NCI-H524 (cell line): ENCODE measurements around the gene DGCR8.

Source experiments
- DNase-seq, 2 experiments: peaks; one replicate each; lab custom pipeline; 2025; lab: John Stamatoyannopoulos, UW

Gene DGCR8

GRCh38 chr22:20089977-20090729, 10.1 kb downstream of the DGCR8 start:
- DNase-seq, result no peak

DNA sequence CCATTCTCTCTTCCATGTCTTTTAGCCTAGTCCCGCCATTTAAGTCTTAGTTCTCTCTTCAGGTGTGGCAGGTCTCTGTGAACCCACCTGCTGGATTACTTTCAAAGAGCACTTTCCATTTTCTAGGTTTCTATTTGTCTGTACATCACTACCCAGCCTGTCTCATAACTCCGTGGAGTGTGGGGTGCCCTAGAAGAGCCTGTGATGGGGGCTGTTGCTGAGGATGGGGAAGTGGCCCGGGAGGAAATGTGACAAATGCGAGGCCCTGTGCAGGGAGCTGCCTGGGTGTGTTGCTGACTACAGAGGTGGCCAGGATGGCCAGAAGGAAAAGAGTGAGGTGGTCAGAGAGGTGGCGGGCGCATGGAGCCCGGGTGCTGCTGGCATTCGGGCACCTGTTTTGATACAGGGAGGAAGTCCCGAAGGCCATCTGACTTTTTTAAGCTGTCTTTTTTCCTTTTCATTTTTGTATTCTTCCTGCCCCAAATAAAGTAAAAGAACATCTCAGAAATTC, 10.7 kb downstream of the DGCR8 start:
- no peak for DNase-seq

DNA sequence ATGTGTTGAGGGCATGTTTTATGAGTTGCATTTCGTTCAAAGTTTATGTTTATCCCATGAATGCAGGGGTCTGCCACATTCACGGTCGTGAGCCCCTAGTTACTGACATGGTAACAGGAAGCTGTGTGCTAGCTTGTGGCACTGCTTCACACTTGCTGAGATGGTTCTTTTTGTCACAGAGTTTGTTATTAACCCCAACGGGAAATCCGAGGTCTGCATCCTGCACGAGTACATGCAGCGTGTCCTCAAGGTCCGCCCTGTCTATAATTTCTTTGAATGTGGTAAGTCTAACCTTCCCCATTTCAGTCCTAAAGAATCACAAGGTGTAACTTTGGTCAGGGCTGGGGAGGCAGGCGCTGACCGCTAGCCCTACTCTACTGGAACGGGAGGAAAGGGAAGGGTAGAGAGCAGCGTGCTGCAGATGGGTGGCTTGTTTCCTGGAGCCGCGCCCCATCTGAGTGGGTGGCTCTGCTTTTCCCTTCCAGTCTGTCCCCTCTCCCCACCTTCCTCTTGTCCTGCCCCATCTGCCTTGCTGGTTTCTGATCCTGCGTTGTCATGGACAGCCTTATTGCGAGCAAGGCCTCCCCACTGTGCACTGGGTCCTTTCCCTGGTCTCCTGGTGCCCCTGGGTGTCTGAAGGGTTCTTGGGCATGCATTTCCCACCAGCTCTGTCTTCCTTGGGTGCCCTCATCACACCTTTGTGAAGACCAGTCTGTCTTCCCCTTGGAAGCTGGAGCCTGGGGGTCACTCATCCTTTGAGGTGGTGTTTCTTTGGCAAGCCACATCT, 11.8 kb downstream of the DGCR8 start:
- DNase-seq, result no peak

GRCh38 chr22:20092477-20092854, 12.4 kb downstream of the DGCR8 start:
- DNase-seq, result no peak

- DNase-seq, result no peak
Measured at GRCh38 chr22:20093418-20094196, 13.6 kb downstream of the DGCR8 start.

GRCh38 chr22:20094197-20094807, 14.3 kb downstream of the DGCR8 start:
- no peak for DNase-seq

DNA sequence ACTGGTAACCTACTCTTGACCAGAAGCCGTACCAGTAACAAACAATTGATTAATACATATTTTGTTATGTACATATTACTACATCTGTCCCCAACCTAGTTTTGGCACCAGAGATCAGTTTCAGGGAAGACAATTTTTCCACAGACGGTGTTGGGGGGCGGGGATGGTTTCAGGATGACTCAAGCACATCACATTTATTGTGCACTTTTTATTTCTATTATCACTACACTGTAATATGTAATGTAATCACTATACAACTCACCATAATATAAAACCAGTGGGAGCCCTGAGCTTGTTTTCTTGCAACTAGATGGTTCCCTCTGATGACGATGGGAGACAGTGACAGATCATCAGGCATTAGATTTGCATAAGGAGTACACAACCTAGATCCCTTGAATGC, 15.5 kb downstream of the DGCR8 start:
- DNase-seq, result no peak

DNA sequence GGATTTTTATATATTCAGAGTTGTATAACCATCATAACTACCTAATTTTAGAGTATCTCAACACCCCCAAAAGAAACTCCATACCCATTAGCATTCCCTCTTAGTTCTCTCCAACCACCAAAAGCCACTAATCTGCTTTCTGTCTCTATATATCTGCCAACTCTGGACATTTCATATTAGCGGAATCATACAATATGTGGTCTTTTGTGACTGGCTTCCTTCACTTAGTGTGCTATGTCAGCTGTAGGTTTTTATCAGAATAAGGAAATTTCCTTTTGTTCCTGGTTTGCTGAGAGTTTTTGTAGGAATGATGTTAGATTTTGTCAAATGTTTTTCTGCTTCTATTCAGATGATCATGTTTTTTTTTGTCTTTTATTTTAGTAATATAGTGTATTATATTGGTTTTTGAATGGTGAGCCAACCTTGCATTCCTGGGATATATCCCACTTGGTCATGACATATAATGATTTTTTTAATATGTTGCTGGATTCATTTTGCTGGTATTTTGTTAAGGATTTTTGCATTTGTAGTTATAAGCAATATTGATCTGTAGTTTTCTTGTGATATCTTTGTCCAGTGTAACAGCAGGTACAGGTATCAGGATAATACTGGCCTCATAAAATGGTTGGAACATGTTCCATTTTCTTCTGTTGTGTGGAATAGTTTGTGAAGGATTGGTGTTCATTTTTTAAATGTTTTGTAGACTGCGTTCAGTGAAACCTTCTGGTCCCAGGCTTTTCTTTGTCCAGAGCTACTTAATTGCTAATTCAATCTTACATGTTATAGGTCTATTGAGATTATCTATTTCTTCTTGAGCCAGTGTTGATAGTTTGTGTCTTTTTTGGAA, 16.8 kb downstream of the DGCR8 start:
- no peak for DNase-seq

DNA sequence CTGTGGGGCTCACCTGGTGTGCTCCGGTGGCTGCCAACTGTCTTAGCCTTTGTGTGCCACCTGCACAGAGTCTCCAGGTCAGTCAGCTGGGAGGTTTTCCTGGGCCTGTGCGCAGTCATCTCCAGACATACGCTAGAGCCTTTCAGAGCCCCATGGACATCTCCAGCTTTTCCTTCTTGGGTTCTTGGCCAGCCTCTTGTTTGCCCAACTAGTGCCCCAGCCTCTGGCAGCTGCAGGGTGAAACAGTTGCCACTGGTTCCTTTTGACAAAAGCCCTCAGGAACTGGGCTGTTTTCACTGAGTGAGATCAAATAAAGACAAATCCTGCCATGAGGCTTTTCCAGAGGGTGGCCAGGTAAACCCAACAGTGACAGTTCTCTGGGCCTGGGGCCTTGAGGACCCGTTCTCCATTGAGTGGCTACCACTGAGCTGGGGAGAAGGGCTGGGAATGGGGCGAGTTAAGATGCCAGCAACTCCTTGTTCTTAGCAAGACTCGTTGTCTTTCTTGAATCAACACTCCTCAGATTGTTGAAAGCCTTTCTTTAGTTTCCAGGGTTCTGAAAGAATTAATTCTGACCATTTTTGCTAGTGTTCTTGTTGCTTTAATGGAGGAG, 19.2 kb downstream of the DGCR8 start:
- no peak for DNase-seq

DNA sequence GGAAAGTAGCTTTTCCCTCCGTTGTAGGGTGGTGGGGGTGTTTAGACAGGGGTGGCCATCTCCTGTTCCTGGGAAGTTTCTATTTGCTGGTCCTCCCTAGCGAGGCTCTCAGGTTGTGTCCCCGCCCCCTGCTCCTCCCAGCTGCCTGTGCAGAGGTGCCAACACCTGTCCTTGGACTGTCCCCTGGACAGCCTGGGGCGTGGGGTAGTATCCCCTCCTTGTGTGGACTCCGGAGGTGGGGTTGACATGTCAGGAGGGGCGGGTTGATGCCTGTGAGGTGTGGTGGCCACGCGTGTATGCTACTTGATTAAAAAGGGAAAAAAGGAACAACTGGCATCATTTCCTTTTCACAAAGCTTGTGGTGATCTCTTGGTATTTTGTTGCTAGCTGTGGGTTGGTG, 21.6 kb downstream of the DGCR8 start:
- no peak for DNase-seq

DNA sequence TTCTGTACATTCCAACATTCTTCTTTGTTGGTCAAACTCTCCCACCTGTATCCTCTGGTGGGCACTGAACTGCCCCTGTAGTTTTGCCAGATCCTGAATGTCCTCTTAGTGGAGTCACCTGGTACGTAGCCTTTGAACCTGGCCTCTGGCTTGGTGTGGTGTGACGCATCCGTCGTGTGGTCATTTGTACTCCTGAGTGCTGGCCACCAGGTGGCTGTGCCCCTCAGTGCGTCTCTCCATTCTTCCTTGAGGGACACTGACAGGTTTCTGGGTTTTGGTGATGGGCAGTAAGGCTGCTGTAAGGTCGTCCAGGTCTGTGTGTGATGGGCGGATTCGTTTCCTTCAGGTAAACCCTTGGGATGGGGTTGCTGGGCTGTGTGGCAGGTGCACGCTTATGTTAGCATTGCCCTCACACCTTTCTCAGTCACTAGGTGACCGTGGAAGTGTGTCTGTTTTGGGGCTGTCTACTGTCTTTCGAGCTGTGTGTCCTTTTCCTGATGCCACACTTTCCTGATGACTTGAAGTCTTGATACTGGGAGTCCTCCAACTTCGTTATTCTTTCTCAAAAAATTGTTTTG, 22.3 kb downstream of the DGCR8 start:
- DNase-seq, result no peak

- DNase-seq, result no peak
Measured at GRCh38 chr22:20105456-20106204, 25.6 kb downstream of the DGCR8 start.

- DNase-seq, result peak; percentile 91 to 98
Measured at GRCh38 chr22:20106205-20106848, 26.3 kb downstream of the DGCR8 start.

DNA sequence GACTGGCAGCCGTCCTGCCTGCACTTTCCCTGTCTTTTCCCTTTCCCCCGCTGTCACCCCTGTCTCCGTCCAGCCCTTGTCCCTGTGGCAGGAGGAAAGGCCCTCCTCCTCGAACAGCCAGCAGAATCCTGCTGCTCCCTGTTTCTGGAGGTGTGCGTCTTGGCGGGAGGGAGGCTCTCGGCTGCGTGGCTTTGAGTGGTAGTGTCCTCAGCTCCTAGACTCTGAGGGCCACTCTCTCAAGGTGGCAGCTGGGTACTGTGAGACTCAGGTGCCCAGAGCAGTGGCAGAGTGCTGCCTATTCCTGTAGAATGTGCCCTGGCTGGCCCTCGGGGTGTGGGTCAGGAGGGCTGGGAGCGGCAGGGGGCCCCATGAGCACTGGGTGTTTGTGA, 26.8 kb downstream of the DGCR8 start:
- no peak for DNase-seq

DNA sequence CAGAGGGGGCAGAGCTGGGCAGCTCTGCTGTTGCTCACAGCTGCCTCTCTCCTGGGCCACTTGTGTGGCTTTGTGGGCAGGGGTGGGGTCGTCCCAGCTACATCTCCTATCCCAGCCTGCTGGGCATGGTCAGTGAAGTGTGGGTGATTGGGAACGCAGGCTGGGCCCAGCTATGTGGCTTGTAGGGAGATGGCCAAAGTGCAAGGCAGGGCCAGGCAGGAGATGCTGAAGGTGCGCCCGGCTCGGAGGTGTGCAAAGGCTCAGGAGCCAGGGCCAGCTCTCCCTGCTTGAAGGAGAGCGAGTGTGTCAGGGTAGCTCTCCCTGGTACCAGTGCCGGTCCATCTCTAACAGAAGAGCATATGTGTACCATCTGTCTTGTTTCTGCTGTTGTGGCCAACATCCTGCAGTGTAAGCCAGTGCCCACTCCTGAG, 27.4 kb downstream of the DGCR8 start:
- no peak for DNase-seq

- DNase-seq, result no peak
Measured at GRCh38 chr22:20107951-20108756, 28.1 kb downstream of the DGCR8 start.

DNA sequence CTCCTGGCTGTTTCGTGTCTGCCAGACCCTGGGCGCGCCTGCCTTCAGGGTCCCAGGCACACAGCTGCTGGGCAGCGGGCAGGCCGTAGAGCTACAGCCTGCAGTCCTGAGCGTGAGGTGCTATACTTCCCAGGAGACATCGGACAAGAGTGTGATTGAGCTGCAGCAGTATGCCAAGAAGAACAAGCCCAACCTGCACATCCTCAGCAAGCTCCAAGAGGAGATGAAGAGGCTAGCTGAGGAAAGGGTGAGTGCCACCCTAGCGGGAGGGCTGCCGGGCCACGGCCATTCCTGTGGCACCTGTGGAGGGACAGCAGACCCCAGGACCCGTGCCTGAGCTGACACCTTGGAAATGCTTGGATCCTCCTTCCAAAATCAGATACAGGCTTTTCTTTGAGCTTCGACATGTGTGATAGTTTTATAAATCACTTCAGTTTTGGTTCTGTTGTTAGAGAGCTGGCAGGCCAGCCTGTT, 28.8 kb downstream of the DGCR8 start:
- no peak for DNase-seq
